HCT116 (cell line): ENCODE results near the gene CARMIL1. TPM values are rescaled to one million over a fixed set of nuclear protein-coding genes. Genes with fewer than 3 reads are reported as not detected.

Experiments
- ATAC-seq: fragments of 200-7000 bp; cut with Tn5 transposase; 2 replicates; pipeline ENCODE4 v1.9.1; 2020; ENCODE audit warnings: mild to moderate bottlenecking, moderate library complexity
- BruUV-seq: library from RNA; stranded (reverse); fragments of 400-500 nt; replicated peaks from 2 replicates; lab custom pipeline; 2021; lab: Mats Ljungman, UMichigan
- CTCF ChIA-PET: fragments of 300-600 bp; sonication (Branson Sonifier 250); formaldehyde crosslinking; loops from one replicate; lab custom pipeline; 2021; ENCODE audit warnings: antibody characterized with exemption; lab: Charles Lee
- POLR2A ChIA-PET: fragments of 300-600, 350-600 bp; sonication (Branson Sonifier 250); formaldehyde crosslinking; loops from one replicate; lab custom pipeline; 2021; ENCODE audit warnings: antibody characterized with exemption; lab: Charles Lee
- RAD21 ChIA-PET, 2 experiments: fragments of 300-600 bp; sonication (Branson Sonifier 250); formaldehyde crosslinking; loops; one replicate each; lab custom pipeline; 2023; ENCODE audit warnings: low total read pairs in 2 of 2; ENCODE audit not compliant: uncharacterized antibody in 2 of 2, unreplicated experiment in 2 of 2, low non-redundant PET in 1 of 2; lab: Charles Lee
- DNase-seq: peaks from one replicate; pipeline ENCODE4 v3.0.0-alpha.2; 2010; ENCODE audit warnings: low read depth, low spot score
- H2AFZ ChIP-seq: fragments of 200-600 bp; shearing (Covaris generic), sonication (generic); 2 replicates; pipeline ENCODE4 v1.6.1; 2017; ENCODE audit warnings: low read depth, mixed run types, mixed read lengths, antibody characterized with exemption, low read length; ENCODE audit not compliant: poor library complexity, severe bottlenecking
- H3K27ac ChIP-seq: 2 replicates; pipeline ENCODE4 v1.5.1; 2012; ENCODE audit warnings: low read depth, low read length
- H3K27me3 ChIP-seq: fragments of 200-600 bp; sonication (generic); 2 replicates; pipeline ENCODE4 v1.6.1; 2016; ENCODE audit warnings: mixed run types, low read length, mixed read lengths; ENCODE audit not compliant: insufficient read depth
- H3K36me3 ChIP-seq, 2 experiments: fragments of 200-500 bp in 1 of 2; fragments of 200-600 bp in 1 of 2; sonication (Bioruptor generic) in 1 of 2; sonication (generic) in 1 of 2; 2 replicates each; pipeline versions ENCODE4 v1.5.1 to v1.6.1; 2014 to 2016; ENCODE audit warnings: low read length in 2 of 2, inconsistent platforms in 1 of 2, mixed read lengths in 1 of 2, mixed run types in 1 of 2; ENCODE audit not compliant: insufficient read depth in 2 of 2, control insufficient read depth in 1 of 2
- H3K4me1 ChIP-seq, 2 experiments: fragments of 200-600 bp in 1 of 2; sonication (generic) in 1 of 2; 2 replicates each; pipeline versions ENCODE4 v1.5.1 to v1.6.1; 2012 to 2017; ENCODE audit warnings: low read length in 2 of 2, inconsistent platforms in 1 of 2, mild to moderate bottlenecking in 1 of 2, mixed read lengths in 1 of 2, mixed run types in 1 of 2, moderate library complexity in 1 of 2; ENCODE audit not compliant: insufficient read depth in 2 of 2, control insufficient read depth in 1 of 2
- H3K4me2 ChIP-seq: fragments of 200-600 bp; sonication (generic); 2 replicates; pipeline ENCODE4 v1.6.1; 2017; ENCODE audit warnings: mixed run types, low read length, mixed read lengths
- H3K4me3 ChIP-seq, 2 experiments: fragments of 200-600 bp in 1 of 2; sonication (generic) in 1 of 2; replicated peaks in 1 of 2; 2 replicates each; pipeline ENCODE4 v1.5.1; 2011 to 2016; ENCODE audit warnings: low read length in 2 of 2, control low read depth in 1 of 2, low read depth in 1 of 2, mild to moderate bottlenecking in 1 of 2, mixed read lengths in 1 of 2, mixed run types in 1 of 2
- H3K79me2 ChIP-seq: fragments of 200-600 bp; sonication (generic); 2 replicates; pipeline ENCODE4 v1.6.1; 2017; ENCODE audit warnings: mild to moderate bottlenecking, mixed run types, low read length, moderate library complexity, mixed read lengths; ENCODE audit not compliant: insufficient read depth
- H3K9ac ChIP-seq: fragments of 200-600 bp; sonication (generic); 2 replicates; pipeline ENCODE4 v1.6.1; 2016; ENCODE audit warnings: low read length, mixed read lengths
- H3K9me2 ChIP-seq: fragments of 200-600 bp; sonication (generic), shearing (Covaris generic); 2 replicates; pipeline ENCODE4 v1.6.1; 2017; ENCODE audit warnings: mixed run types, mild to moderate bottlenecking, moderate library complexity; ENCODE audit not compliant: insufficient read depth
- H3K9me3 ChIP-seq, 2 experiments: fragments of 200-500 bp in 1 of 2; fragments of 200-600 bp in 1 of 2; sonication (Bioruptor generic) in 1 of 2; sonication (generic) in 1 of 2; 2 replicates each; pipeline ENCODE4 v1.6.1; 2014 to 2017; ENCODE audit warnings: low read length in 2 of 2, mixed read lengths in 2 of 2, inconsistent platforms in 1 of 2, low read depth in 1 of 2, mild to moderate bottlenecking in 1 of 2, mixed run types in 1 of 2, moderate library complexity in 1 of 2; ENCODE audit not compliant: control insufficient read depth in 1 of 2, insufficient read depth in 1 of 2
- H4K20me1 ChIP-seq: fragments of 200-600 bp; sonication (generic), shearing (Covaris generic); 2 replicates; pipeline ENCODE4 v1.6.1; 2017; ENCODE audit warnings: mixed run types, mild to moderate bottlenecking, moderate library complexity; ENCODE audit not compliant: insufficient read depth
- ATF3 ChIP-seq: IDR thresholded peaks from 2 replicates; pipeline ENCODE4 v1.6.1; 2012
- CBX3 ChIP-seq: IDR thresholded peaks from 2 replicates; pipeline ENCODE4 v1.6.1; 2012; ENCODE audit warnings: low read depth
- CEBPB ChIP-seq: IDR thresholded peaks from 2 replicates; pipeline ENCODE4 v1.6.1; 2012; ENCODE audit warnings: low read depth
- EGR1 ChIP-seq: IDR thresholded peaks from 2 replicates; pipeline ENCODE4 v1.6.1; 2012; ENCODE audit warnings: low read depth
- ELF1 ChIP-seq: IDR thresholded peaks from 2 replicates; pipeline ENCODE4 v1.6.1; 2012; ENCODE audit warnings: low read depth, borderline replicate concordance
- EZH2 ChIP-seq: fragments of 200-600 bp; sonication (generic); IDR thresholded peaks from 2 replicates; pipeline ENCODE4 v1.6.1; 2017; ENCODE audit warnings: antibody characterized with exemption, mixed run types
- EZH2phosphoT487 ChIP-seq: fragments of 200-600 bp; IDR thresholded peaks from 2 replicates; pipeline ENCODE4 v1.6.1; 2018; ENCODE audit warnings: antibody characterized with exemption, borderline replicate concordance
- FOSL1 ChIP-seq: IDR thresholded peaks from 2 replicates; pipeline ENCODE4 v1.6.1; 2012; ENCODE audit warnings: low read depth
- MAX ChIP-seq: IDR thresholded peaks from 2 replicates; pipeline ENCODE4 v1.6.1; 2012
- POLR2A ChIP-seq: IDR thresholded peaks from 2 replicates; pipeline ENCODE4 v1.7.0; 2011; ENCODE audit warnings: borderline replicate concordance; ENCODE audit not compliant: insufficient read depth, insufficient read length; ENCODE audit errors: extremely low read depth
- RAD21 ChIP-seq: IDR thresholded peaks from 2 replicates; pipeline ENCODE4 v1.6.1; 2012; ENCODE audit warnings: low read depth, mild to moderate bottlenecking
- SIN3A ChIP-seq: IDR thresholded peaks from 2 replicates; pipeline ENCODE4 v1.6.1; 2012; ENCODE audit warnings: low read depth
- SP1 ChIP-seq: IDR thresholded peaks from 2 replicates; pipeline ENCODE4 v1.6.1; 2012; ENCODE audit warnings: low read depth
- SRF ChIP-seq: IDR thresholded peaks from 2 replicates; pipeline ENCODE4 v1.6.1; 2012; ENCODE audit warnings: low read depth
- YY1 ChIP-seq: IDR thresholded peaks from 2 replicates; pipeline ENCODE4 v1.6.1; 2011; ENCODE audit warnings: low read length, low read depth, moderate library complexity, mild to moderate bottlenecking; ENCODE audit not compliant: insufficient replicate concordance; ENCODE audit errors: extremely low read depth
- ZFX ChIP-seq: fragments of 450-650 bp; IDR thresholded peaks from 2 replicates; pipeline ENCODE4 v1.6.1; 2017
- ZNF274 ChIP-seq: fragments of 200-500 bp; sonication (Bioruptor generic); IDR thresholded peaks from 2 replicates; pipeline ENCODE4 v1.6.1; 2014; ENCODE audit warnings: mild to moderate bottlenecking, low read depth, low read length, inconsistent platforms
- intact Hi-C: fragments of 100-400 bp; cut with micrococcal nuclease; formaldehyde crosslinking; loops from 2 replicates; pipeline ENCODE4 v1.10.0; 2022
- total RNA-seq: library from RNA; stranded (reverse); gene quantifications from one replicate; pipeline ENCODE4 v1.2.1, GENCODE V29; 2021; ENCODE audit not compliant: unreplicated experiment

The CARMIL1 gene
- total RNA-seq, 1 experiment from 2014 or later: 21.7 TPM

GRCh38 chr6:25498505-25498904, 219.3 kb downstream of the CARMIL1 start:
- Histone ChIP-seq H3K9me3 (no peaks in the 10 kb centered on the region), H3K4me3 (no peak overlapping the region), H3K4me2 (no peak overlapping the region), H3K36me3 (no peaks in the 10 kb centered on the region), H3K79me2 (no peaks in the 10 kb centered on the region), H3K27me3 (no peaks in the 10 kb centered on the region), H3K27ac (no peak overlapping the region), H3K9ac (no peak overlapping the region), H2AFZ (no peak overlapping the region), H4K20me1 (no peaks in the 10 kb centered on the region), H3K4me1 (peaks cover 0 to 25% of the 10 kb centered on the region in 2 experiments; a peak in 2 of 4 replicates), H3K9me2 (no peaks in the 10 kb centered on the region)
- intact Hi-C loops: no loop called here
- CTCF ChIA-PET: no interaction called here
- ATAC-seq (no peak), DNase-seq (no peak)
- POLR2A ChIA-PET: no interaction called here
- RAD21 ChIA-PET: no interaction called here
- no TSS peak for BruUV-seq
- no peak for TF ChIP-seq SP1
- no peak for TF ChIP-seq EGR1
- TF ChIP-seq RAD21: no peak
- no peak for TF ChIP-seq YY1
- no peak for TF ChIP-seq ATF3
- no peak for TF ChIP-seq FOSL1
- no peak for TF ChIP-seq SRF
- TF ChIP-seq EZH2phosphoT487: no peak
- no peak for TF ChIP-seq ZNF274
- TF ChIP-seq ELF1: no peak
- TF ChIP-seq POLR2A: no peak
- TF ChIP-seq CEBPB: no peak
- no peak for TF ChIP-seq MAX
- TF ChIP-seq SIN3A: no peak
- TF ChIP-seq CBX3: no peak
- TF ChIP-seq EZH2: no peak
- no peak for TF ChIP-seq ZFX
